ENCODE results near the gene ABCD1.

DNA sequence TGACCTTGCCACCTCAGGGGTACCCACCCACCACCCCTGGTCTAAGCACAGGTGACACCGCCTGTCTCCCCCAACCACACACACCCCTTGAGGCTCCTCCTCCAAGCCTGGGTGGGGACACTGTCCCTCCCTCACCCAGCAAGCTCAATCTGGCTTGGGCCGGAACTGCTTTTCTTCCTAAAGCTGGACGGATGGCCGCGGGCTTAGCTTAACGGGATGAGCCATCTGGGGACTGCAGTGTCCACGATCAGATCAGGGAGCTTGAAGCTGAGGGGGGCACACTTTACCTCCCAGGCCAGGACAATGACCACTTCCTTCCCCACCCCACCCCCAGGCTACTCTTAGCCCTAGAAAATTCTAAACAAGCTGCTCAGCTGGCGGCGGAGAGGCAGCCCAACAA, 37.9 kb upstream of the ABCD1 start:
- TF ChIP-seq POLR2A (IDR thresholded peaks at IDR 0.05) = no peak
- no peak for TF ChIP-seq POLR2AphosphoS5 (IDR thresholded peaks at IDR 0.05)
- TF ChIP-seq CTCF (IDR thresholded peaks at IDR 0.05) = no peak
- no peak for TF ChIP-seq EP300 (IDR thresholded peaks at IDR 0.05)
